ENCODE results near the gene ARID1A.

DNA sequence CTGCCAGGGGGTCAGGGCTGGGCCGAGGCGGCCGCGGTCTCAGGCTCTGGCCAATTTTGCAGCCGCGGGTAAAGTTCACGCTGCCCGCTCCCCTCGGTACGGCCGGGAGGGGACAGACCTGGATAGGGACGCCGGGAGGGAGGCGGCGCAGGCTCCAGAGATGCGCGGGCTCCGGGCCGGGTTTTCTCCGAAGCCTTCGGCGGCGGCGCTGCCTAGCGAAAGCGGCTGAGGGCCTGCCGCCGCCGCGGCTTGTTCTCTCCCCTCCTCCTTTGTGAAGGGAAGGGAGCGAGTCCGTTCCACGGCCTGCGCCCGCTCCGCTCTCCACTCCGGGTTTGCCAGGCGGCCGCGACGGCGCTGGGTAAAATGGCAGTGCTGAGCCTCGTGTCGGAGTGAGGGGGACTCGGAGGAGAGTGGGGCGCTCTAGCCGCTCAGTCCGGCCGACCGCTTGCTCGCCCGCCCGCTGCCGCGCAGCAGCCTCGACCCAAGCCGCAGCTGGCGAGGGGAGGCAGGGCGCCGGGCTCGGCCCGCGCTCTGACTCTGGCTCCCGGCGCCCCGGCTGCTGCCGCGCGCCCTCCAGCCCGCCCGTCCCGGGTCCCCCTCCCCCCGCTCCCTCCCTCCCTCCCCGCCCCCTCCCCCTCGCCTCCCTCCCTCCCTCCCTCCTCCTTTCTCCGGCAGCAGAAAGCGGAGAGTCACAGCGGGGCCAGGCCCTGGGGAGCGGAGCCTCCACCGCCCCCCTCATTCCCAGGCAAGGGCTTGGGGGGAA lies at the start of gene ARID1A:
- TF ChIP-seq, protein P1, sequence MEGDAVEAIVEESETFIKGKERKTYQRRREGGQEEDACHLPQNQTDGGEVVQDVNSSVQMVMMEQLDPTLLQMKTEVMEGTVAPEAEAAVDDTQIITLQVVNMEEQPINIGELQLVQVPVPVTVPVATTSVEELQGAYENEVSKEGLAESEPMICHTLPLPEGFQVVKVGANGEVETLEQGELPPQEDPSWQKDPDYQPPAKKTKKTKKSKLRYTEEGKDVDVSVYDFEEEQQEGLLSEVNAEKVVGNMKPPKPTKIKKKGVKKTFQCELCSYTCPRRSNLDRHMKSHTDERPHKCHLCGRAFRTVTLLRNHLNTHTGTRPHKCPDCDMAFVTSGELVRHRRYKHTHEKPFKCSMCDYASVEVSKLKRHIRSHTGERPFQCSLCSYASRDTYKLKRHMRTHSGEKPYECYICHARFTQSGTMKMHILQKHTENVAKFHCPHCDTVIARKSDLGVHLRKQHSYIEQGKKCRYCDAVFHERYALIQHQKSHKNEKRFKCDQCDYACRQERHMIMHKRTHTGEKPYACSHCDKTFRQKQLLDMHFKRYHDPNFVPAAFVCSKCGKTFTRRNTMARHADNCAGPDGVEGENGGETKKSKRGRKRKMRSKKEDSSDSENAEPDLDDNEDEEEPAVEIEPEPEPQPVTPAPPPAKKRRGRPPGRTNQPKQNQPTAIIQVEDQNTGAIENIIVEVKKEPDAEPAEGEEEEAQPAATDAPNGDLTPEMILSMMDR (IDR thresholded peaks at IDR 0.05), result peak in 2 of 4 experiments; percentile 28 to 44
- TF ChIP-seq POLR2AphosphoS5 (IDR thresholded peaks at IDR 0.05), result peak; percentile 88

Measured in prostate gland (tissue), 2 donors.